Adipose tissue (tissue), 3 donors: Measurements from ENCODE around the gene MEX3D. TPM values are rescaled to one million over a fixed set of nuclear protein-coding genes. Genes with fewer than 3 reads are reported as not detected.

ENCODE experiments used
- H3K27ac ChIP-seq: one replicate; pipeline ENCODE4 v1.5.1; 2013; ENCODE audit warnings: low read depth, low read length
- WGBS, 3 donors: extraction: QIAGEN DNeasy Blood & Tissue Kit; methylation state at CpG; one replicate each; pipeline ENCODE4 v1.1.7; 2013; 5-methylcytosine and 5-hydroxymethylcytosine counted together
- polyA plus RNA-seq, 3 donors: library from polyadenylated mRNA; stranded (reverse); fragments of 200-250 nt; gene quantifications; one replicate each; pipeline ENCODE4 v1.2.3, GENCODE V29; 2013
- donor health status: healthy with polysubstance abuse.
- donor health status: Bipolar disorder and iron deficiency.
- donor health status: healthy.

The MEX3D gene
- polyA plus RNA-seq, 3 donors: 5.3 to 7.7 (median 6.7) TPM

DNA sequence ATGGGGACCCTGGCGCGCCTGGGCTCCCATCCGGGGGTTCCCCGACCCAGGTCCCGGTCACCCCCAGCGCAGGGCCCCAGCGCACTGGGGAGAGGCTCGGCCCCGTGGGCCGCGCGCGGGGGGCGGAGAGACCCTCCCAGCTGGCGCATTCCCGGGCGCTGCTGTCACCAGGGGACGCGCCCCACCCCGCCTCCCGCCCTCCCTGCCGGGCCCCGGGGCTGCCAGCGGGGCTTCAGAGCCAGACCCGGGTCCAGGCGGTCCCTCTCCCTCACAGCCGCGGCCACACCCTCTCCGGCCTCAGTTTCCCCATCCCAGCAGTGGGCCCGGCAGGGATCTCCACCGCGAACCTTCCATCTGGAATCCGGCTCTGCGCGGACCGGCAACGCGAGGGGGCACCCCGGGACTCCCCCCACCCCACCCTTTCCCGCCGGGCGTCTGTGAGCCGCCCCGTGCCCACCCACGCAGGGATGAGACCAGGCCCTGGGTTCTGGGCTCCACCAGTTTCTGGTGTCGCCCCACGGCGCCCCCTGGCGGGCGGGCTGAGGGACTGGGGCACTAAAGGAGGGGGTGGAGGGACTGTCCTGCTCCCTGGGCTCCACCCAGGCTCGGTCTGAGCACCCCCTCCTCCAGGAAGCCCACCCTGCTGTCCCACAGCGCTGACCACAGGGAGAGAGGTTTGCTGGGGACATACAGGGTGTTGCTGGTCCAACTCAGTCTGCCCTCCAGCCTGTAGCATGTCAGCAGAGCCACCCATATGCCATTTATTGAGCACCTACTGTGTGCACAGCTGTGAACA is 54.4 kb downstream of the MEX3D start:
- WGBS, 3 donors: 6 to 8% (median 7%) methylated on average over 42 to 52 of the region's 52 CpGs
- no peak overlapping the region for H3K27ac ChIP-seq

DNA sequence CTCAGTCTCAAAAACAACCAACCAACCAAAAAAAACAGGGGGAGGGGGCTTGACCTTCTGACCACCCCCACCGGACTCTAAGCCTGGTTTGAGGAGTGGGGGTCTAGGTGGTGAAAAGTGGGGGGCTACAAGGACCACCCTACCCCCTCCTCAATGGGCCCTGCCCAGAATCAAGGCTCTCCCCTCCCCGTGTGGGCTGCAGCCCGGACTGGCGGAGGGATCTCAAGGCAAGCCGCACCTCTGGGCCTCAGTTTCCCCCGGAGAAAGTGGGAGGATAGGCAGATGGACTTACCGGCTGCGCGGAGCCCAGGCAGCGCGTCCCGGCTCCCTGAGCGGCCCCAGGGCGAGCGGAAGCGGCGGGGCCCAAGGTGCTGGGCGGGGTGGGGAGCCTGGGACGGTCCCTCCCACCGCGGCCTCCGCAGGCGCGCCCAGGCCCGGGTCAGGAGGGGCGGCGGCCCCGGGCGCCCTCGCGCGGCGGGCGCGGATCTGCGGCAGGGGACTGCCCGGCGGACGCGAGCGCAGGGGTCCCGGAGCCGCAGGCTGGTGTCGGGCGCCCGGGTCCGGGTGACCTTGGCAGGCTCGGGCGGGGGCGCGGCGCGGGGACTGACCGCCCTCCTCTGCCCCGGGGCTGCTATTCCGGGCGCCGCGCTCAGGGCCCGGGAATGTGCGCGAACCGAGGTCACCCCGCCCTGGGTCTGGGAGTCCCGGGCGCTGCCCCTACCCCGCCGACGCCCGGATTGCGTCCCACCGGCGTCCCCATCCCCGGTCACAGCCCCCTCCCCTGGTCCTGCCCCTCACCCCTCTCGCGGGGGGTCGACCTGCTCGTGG is 55.2 kb downstream of the MEX3D start, which contains the start of gene ADAMTSL5:
Gene ADAMTSL5 (minus strand): TSS at position 349 of the 828 bp plus-strand sequence. CDS start 2,076 bp downstream, outside the sequence.
- WGBS, 3 donors: 2 to 4% (median 3%) methylated on average over 39 to 78 of the region's 78 CpGs
- no peak within 1 kb of the TSS for H3K27ac ChIP-seq

DNA sequence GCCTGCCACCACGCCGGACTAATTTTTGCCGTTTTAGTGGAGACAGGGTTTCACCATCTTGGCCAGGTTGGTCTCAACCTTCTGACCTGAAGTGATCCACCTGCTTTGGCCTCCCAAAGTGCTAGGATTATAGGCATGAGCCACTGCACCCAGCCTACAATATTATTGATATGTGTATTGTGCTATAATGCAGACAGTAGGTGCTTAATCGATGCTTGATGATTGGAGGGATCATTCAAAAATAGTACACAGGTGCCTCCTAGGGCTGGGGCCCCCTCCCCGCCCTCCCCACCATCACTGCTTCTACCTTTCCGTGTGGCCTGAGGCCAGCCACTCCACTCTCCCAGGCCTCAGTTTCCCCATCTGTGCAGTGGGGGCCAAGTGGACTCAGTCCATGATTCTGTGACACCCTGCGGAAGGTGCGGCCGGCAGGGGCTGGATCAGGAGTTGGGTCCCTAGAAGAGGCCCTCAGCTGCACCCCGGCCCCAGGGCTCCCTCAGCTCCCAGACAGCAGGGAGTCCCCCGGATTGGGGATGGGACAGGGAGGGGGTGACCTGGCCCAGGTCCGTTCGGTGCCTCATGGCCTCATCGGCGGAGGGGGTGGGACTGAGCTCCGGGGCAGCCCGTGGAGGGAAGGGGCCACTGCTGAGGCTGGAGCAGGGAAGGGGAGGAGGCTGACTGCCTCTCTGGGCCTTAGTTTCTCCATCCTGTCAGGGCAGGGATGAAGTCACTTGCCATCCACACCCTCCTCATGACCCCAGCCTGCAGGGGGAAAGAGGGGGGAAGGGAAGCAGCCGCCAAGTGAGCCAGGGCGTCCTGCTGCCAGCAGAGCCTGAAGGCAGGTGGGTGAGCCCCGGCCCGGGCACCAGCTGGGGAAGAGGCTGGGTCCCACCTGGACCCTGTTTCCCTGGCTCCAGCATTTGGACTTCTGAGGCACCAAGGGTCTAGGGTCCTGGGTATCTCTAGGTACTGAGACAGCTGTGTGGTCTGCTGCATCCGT is 56.5 kb downstream of the MEX3D start:
- 49 to 52% (median 52%) methylated on average over 21 to 22 of the region's 22 CpGs for WGBS, 3 donors
- H3K27ac ChIP-seq: no peak overlapping the region

DNA sequence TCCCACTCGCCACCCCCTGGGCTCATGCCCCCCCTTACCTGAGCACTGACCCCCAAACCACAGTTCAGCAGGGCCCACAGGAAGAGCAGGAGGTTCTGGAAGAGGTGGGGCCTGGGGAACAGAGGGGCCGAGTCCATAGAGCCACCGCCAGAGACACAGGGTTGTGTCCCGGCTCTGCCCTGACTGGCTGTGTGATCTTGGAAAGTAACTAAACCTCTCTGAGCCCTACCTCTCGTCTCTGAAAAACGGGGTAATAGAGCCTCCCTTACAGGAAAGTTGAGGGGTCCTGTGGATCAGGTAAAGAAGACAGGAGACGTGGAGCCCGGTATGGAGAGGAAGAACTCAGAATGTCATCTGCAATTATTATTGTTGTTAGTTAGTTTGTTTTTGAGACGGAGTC is 57.3 kb downstream of the MEX3D start:
- H3K27ac ChIP-seq: no peak overlapping the region
- WGBS, 3 donors: 45 to 55% (median 46%) methylated on average over 9 of the region's 9 CpGs

DNA sequence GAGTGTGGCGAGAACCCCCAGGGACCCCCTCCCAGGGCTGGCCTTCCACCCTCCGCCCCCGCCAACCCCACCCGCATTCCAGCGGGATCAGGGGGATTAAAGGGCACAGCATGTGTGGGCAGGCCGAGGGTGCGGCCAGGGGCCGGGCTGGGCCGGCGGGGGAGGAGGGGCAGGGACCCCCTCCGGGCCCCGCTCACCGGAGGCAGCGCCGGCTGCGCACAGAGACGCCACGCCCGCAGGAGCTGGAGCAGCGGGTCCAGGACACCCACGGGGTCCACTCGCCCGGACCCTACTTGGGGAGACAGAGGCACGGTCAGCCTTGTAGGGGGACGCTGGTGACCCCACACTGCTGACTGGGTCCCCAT is 57.7 kb downstream of the MEX3D start:
- 25 to 49% (median 36%) methylated on average over 24 to 25 of the region's 25 CpGs for WGBS, 3 donors
- no peak overlapping the region for H3K27ac ChIP-seq

DNA sequence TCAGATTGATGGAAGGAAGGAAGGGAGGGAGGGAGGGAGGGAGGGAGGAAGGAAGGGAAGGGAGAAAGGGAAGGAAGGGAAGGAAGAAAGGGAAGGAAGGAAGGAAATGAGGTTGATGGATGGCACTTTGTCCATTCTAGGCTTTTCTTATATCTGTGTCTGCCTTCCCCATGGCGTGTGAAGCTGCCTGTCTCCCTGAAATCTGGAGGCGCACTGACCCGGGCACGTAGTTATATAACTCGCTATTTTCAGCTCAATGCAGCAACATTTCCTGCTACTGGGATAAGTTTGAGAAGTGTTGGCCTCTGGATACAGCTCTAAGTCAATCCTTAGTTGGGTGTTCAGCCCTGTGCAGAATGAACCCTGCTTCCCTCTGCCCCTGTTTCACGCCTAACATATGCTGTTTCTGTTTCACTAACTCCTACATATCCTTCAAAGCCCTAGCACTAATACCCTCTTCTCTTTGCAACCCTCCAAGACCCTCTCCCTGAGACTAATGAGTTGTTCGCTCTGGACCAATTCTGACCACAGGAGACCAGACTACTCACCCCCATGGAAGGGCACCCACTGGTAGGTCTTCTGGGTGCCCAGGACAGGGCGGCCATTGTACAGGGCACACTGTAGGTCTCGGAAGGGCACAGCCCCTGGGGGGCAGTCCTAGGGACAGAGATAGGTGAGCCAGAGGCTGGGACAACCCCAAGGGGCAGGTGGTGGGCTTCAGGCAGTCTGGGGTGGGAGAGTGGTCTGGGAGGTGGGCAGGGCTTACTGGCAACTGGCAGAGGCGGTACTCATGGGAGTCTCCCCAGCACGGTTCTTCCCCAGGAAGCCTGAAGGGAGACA is 58.3 kb downstream of the MEX3D start:
- H3K27ac ChIP-seq: no peak overlapping the region
- 41 to 61% (median 45%) methylated on average over 11 of the region's 11 CpGs for WGBS, 3 donors

DNA sequence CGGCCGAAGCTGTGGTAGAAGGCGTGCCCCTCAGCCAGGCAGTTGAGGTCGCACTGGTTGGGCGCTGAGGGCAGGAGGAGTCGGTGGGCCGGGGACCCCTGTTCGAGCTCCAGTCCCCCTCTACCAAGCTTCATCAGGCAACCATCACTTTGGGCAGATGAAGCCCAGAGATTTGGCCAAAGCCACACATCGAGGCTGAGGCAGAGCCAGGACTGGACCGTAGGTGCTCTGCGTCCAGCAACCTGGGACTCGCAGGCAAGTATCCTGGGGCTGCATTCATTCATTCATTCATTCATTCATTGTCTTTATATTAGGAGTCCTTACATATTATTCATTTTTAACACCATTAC is 59.6 kb downstream of the MEX3D start:
- 37 to 44% (median 39%) methylated on average over 11 to 12 of the region's 12 CpGs for WGBS, 3 donors
- H3K27ac ChIP-seq: no peak overlapping the region

DNA sequence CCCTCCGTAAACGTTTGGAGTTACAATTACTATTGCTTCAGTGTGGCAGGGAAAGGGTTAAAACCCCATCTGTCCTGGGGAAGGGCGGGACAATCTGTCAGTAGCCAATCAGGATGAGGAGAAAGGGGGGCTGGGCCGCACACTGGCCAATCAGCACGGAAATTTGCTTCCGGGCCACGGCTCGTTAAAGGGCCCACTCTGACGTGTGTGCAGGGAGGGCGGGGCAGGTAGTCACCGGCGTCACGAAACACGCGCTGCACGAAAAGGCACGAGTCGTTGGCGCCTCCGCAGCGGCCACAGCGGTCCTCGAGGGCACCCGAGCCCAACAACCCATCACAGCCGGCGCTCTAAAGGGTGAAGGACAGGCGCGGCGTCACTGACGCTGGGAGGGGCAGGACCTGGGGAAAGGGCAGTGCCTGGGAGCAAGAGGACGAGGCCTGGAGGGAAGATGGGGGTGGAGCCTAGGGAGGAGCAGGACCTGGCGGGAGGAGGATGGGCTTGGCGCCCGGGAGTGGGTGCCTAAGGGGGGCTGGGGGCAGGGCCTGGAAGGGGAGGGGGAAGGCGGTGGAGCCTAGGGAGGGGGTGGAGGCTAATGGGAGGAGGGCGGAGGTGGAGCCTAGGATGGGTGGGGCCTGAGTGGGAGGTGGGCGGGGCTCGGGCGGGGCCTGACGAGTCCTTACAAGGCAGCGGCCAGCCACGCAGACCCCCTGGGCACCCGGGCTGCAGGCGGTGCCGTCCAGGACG is 60.2 kb downstream of the MEX3D start:
- no peak overlapping the region for H3K27ac ChIP-seq
- WGBS, 3 donors: 2 to 4% (median 3%) methylated on average over 40 to 46 of the region's 46 CpGs

DNA sequence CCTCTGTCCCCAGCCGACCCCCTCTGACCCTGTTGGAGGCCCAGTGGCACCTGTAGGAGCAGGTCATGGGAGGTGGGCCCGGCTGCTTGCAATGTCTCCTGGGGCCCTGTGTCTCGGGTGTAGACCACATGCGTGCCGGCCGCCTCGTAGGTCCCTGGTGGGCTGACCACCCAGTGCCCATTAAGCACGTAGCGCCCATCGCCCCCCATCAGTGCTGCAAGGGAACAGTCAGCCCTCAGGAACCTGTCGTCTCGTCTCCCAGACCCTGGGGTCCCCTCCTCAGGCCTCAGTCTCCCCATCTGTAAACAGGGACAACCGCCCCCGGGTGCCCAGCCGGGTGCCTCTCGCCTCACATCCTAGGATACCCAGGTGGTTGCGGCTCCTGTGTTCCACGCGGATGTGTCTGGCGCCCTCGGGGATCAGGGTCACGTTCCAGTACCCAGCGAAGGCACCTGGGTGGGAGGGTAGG is 60.9 kb downstream of the MEX3D start:
- 62 to 68% (median 64%) methylated on average over 23 of the region's 23 CpGs for WGBS, 3 donors
- H3K27ac ChIP-seq: no peak overlapping the region

DNA sequence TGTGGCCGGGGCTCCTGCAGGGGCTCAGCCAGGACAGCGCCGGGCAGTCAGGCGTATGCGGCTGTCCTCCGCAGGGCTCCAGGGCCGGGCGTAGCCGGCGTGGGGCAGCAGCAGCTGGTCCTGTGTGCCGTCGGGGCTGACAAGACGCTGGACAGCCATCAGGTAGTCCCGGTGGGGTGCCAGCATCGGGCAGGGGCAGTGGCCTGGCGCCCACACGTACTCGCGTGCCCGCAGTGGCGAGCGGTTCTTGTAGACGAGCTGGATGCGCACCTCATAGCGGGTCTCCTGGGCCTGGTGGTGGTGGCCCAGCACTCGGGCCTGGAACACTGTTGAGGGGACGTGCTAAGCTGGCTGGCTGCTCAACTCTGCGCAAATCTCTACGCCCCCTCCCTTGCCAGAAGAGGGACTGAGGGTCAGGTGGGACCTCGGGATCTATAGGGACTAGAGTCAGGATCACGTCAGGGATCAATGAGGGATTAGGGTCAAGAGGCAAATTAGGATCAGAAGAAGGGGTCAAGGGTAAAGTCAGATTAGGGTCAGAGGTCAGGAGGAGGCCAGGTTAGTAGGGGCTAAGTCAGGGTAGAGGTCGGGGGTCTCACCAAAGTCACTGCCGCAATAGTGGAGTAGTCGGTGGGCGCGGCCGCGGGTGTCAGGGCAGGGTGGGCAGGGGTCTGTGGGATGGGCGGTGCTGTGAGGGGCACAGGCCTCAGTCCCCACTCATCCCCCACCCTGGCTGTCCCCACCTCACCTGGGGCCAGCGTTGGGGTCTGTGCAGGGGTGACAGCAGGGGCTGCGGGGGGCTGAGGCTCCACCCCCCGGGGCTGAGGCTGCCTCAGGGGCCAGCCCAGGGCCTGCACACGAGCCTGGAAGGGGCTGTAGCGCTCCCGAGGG is 61.9 kb downstream of the MEX3D start:
- whole genome bisulfite sequencing, 3 donors: 84 to 91% (median 89%) methylated on average over 39 to 45 of the region's 45 CpGs
- no peak overlapping the region for H3K27ac ChIP-seq

DNA sequence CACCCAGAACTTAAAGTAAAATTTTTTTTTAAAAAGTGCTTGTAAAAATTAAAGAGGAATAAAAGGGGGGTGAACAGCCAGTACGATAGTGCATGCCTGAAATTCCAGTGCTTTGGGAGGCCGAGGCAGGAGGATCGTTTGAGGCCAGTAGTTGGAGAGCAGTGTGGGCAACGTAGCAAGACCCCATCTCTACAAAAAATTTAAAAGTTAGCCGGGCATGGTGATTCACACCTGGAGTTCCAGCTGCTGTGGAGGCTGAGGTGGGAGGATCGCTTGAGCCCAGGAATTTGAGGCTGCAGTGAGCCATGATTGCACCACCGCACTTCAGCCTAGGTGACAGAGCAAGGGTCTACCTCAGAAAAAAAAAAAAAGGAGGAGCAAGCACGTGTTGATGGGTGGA is 63.1 kb downstream of the MEX3D start:
- 74 to 82% (median 74%) methylated on average over 8 of the region's 8 CpGs for WGBS, 3 donors
- H3K27ac ChIP-seq: no peak overlapping the region

Other genes starting within 250 kb of the MEX3D start
- gene NDUFS7, start 184.4 kb downstream of the MEX3D start, polyA plus RNA-seq: 100 to 1,000 TPM in 2 of 3 donors, 10 to 100 TPM in 1; 97.5 to 211 (median 110) TPM
- 10 to 100 TPM; 15.4 to 52.7 (median 17.7) TPM for gene GAMT, start 166.8 kb downstream of the MEX3D start, polyA plus RNA-seq
- gene DAZAP1, start 160.7 kb downstream of the MEX3D start, polyA plus RNA-seq: 10 to 100 TPM; 38.4 to 79.9 (median 70.1) TPM
- gene RPS15, start 129.9 kb downstream of the MEX3D start, polyA plus RNA-seq: 1,000 to 10,000 TPM; 2,434 to 3,362 (median 3,351) TPM
- gene APC2, start 118.2 kb downstream of the MEX3D start, polyA plus RNA-seq: under 1 TPM in 2 of 3 donors, not detected in 1; 0.06 TPM
- gene C19orf25, start 89.1 kb downstream of the MEX3D start, polyA plus RNA-seq: 10 to 100 TPM; 16.5 to 28.6 (median 24.3) TPM
- 1 to 10 TPM; 1.2 to 3.5 (median 2.4) TPM for gene PCSK4, start 78.0 kb downstream of the MEX3D start, polyA plus RNA-seq
- gene REEP6, start 77.1 kb downstream of the MEX3D start, polyA plus RNA-seq: 10 to 100 TPM in 2 of 3 donors, 1 to 10 TPM in 1; 5.5 to 30.5 (median 12.5) TPM
- under 1 TPM; 0.55 to 0.90 (median 0.89) TPM for gene ADAMTSL5, start 55.3 kb downstream of the MEX3D start, polyA plus RNA-seq
- under 1 TPM in 1 of 3 donors, not detected in 2; 0.07 TPM for gene PLK5, start 44.2 kb downstream of the MEX3D start, polyA plus RNA-seq
- 10 to 100 TPM; 29.2 to 87.3 (median 73.1) TPM for gene MBD3, start 24.5 kb upstream of the MEX3D start, polyA plus RNA-seq
- gene UQCR11, start 37.1 kb upstream of the MEX3D start, polyA plus RNA-seq: 100 to 1,000 TPM in 2 of 3 donors, 10 to 100 TPM in 1; 64.5 to 179 (median 163) TPM
- 10 to 100 TPM; 23.3 to 28.8 (median 26.2) TPM for gene TCF3, start 84.3 kb upstream of the MEX3D start, polyA plus RNA-seq
- not detected for gene ONECUT3, start 185.2 kb upstream of the MEX3D start, polyA plus RNA-seq
- gene ATP8B3, start 244.0 kb upstream of the MEX3D start, polyA plus RNA-seq: 1 to 10 TPM in 1 of 3 donors, under 1 TPM in 2; 0.33 to 1.8 (median 0.80) TPM